HepG2 (cell line): ENCODE measurements around the gene PISD. TPM values are rescaled to one million over a fixed set of nuclear protein-coding genes. Genes with fewer than 3 reads are reported as not detected.

ENCODE experiments used
- CEBPG ChIP-seq: IDR thresholded peaks from 2 replicates; pipeline ENCODE4 v1.6.1; 2016
- JDP2 ChIP-seq: sonication (generic); formaldehyde crosslinking; IDR thresholded peaks from 2 replicates; pipeline ENCODE4 v1.8.1; 2022; ENCODE audit warnings: missing genetic modification reagents, borderline replicate concordance
- MIER2 ChIP-seq: IDR thresholded peaks from 2 replicates; pipeline ENCODE4 v1.6.1; 2016; ENCODE audit warnings: missing biosample characterization, missing genetic modification reagents
- MTA1 ChIP-seq: sonication (generic); formaldehyde crosslinking; IDR thresholded peaks from 2 replicates; pipeline ENCODE4 v1.4.0; 2020; ENCODE audit warnings: missing genetic modification reagents, mild to moderate bottlenecking, borderline replicate concordance
- NFIC ChIP-seq: IDR thresholded peaks from 2 replicates; pipeline ENCODE4 v1.6.1; 2012; ENCODE audit warnings: mild to moderate bottlenecking, low read length, inconsistent platforms
- ZNF432 ChIP-seq: sonication (generic); formaldehyde crosslinking; IDR thresholded peaks from 2 replicates; pipeline ENCODE4 v1.5.0; 2020; ENCODE audit warnings: missing genetic modification reagents, mild to moderate bottlenecking, borderline replicate concordance
- ZNF44 ChIP-seq: sonication (generic); formaldehyde crosslinking; IDR thresholded peaks from 2 replicates; pipeline ENCODE4 v1.5.1; 2020; ENCODE audit warnings: mild to moderate bottlenecking, missing genetic modification reagents
- ZNF501 ChIP-seq: sonication (generic); formaldehyde crosslinking; IDR thresholded peaks from 2 replicates; pipeline ENCODE4 v1.5.1; 2020; ENCODE audit warnings: mild to moderate bottlenecking, moderate library complexity, missing genetic modification reagents
- polyA plus RNA-seq, 8 experiments: library from polyadenylated mRNA; depleted of rRNA in 3 of 8; stranded (reverse) in 7 of 8; unstranded in 1 of 8; fragments of >200 nt; fragmentation: Illumina TruSeq in 4 of 8; extraction: Trizol in 4 of 8; gene quantifications; 2 replicates each; pipeline versions ENCODE4 v1.2.1 to v1.2.3, GENCODE V29; 2011 to 2016; ENCODE audit warnings: low read depth in 4 of 8, missing spikeins in 1 of 8, mixed read lengths in 1 of 8; ENCODE audit not compliant: insufficient read depth in 1 of 8
- total RNA-seq, 5 experiments: library from RNA; depleted of rRNA; stranded (reverse); fragments of >200 nt; fragmentation: Illumina TruSeq; extraction: Trizol; gene quantifications; 2 replicates each; pipeline ENCODE4 v1.2.3, GENCODE V29; 2016; ENCODE audit warnings: low read depth in 1 of 5
- TF ChIP-seq, protein P1 (sequence below): sonication (generic); formaldehyde crosslinking; conservative IDR thresholded peaks from 2 replicates; pipeline ENCODE4 v1.4.0; 2020; ENCODE audit warnings: missing genetic modification reagents
- TF ChIP-seq, protein P2 (sequence below), 2 experiments: fragments of 450-650 bp in 1 of 2; sonication (generic) in 1 of 2; formaldehyde crosslinking; IDR thresholded peaks; 2 replicates each; pipeline versions ENCODE4 v1.5.0 to v1.8.0; 2020 to 2022; ENCODE audit warnings: mild to moderate bottlenecking in 1 of 2, missing genetic modification reagents in 1 of 2

Gene PISD
- total and polyA plus RNA-seq, 2 of the 13 experiments (the other 11 are each of a cell fraction or from before 2014, with no cell fraction given) = 30.1 to 47.7 TPM

DNA sequence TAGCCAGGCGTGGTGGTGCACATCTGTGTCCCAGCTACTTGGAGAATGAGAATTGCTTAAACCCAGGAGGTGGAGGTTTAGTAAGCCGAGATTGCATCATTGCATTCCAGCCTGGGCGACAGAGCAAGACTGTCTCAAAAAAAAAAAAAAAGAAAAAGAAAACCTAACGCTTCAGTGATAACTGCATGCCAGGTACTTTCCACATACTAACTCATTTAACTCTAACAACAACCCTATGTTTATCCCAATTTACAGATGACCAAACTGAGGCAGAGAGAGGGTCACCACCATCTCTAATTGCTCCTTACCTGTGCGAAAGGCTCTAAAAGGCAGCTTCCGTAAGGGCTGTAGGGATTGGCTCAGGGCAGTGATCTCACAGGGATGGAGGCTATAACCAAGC, 11.6 kb downstream of the PISD start (continued):
- TF ChIP-seq, protein P1, sequence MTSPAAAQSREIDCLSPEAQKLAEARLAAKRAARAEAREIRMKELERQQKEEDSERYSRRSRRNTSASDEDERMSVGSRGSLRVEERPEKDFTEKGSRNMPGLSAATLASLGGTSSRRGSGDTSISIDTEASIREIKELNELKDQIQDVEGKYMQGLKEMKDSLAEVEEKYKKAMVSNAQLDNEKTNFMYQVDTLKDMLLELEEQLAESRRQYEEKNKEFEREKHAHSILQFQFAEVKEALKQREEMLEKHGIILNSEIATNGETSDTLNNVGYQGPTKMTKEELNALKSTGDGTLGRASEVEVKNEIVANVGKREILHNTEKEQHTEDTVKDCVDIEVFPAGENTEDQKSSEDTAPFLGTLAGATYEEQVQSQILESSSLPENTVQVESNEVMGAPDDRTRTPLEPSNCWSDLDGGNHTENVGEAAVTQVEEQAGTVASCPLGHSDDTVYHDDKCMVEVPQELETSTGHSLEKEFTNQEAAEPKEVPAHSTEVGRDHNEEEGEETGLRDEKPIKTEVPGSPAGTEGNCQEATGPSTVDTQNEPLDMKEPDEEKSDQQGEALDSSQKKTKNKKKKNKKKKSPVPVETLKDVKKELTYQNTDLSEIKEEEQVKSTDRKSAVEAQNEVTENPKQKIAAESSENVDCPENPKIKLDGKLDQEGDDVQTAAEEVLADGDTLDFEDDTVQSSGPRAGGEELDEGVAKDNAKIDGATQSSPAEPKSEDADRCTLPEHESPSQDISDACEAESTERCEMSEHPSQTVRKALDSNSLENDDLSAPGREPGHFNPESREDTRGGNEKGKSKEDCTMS (CRISPR knock-in tag) = no peak
- no peak for TF ChIP-seq ZNF501 (CRISPR knock-in tag)
- no peak for TF ChIP-seq NFIC
- TF ChIP-seq MTA1 (CRISPR knock-in tag) = no peak
- peak; percentile 79 for TF ChIP-seq CEBPG
- TF ChIP-seq MIER2 (CRISPR knock-in tag) = no peak
- TF ChIP-seq ZNF432 (CRISPR knock-in tag) = no peak
- TF ChIP-seq, protein P2, sequence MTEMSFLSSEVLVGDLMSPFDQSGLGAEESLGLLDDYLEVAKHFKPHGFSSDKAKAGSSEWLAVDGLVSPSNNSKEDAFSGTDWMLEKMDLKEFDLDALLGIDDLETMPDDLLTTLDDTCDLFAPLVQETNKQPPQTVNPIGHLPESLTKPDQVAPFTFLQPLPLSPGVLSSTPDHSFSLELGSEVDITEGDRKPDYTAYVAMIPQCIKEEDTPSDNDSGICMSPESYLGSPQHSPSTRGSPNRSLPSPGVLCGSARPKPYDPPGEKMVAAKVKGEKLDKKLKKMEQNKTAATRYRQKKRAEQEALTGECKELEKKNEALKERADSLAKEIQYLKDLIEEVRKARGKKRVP (CRISPR knock-in tag; IDR thresholded peaks at IDR 0.05) = peak in 1 of 2 experiments; percentile 34; a peak in 1 of 4 replicates
- TF ChIP-seq ZNF44 (CRISPR knock-in tag) = no peak
- TF ChIP-seq JDP2 (CRISPR knock-in tag) = no peak
